DOHH2 (cell line): ENCODE data around the gene GSG1L.

Experiments used
- H3F3A ChIP-seq: fragments of 200-600 bp; sonication (generic), shearing (Covaris generic); 2 replicates; pipeline ENCODE4 v1.6.0; 2016; ENCODE audit warnings: antibody characterized with exemption, mild to moderate bottlenecking; ENCODE audit not compliant: control insufficient read depth, insufficient read depth
- H3K27ac ChIP-seq: fragments of 200-600 bp; sonication (generic); 2 replicates; pipeline ENCODE4 v1.5.1; 2014; ENCODE audit warnings: low read depth, mild to moderate bottlenecking, low read length, moderate library complexity
- H3K27me3 ChIP-seq: fragments of 200-600 bp; sonication (generic); 2 replicates; pipeline ENCODE4 v1.6.1; 2014; ENCODE audit warnings: mild to moderate bottlenecking, low read length, mixed read lengths; ENCODE audit not compliant: control insufficient read depth
- H3K36me3 ChIP-seq: fragments of 200-600 bp; sonication (generic); 2 replicates; pipeline ENCODE4 v1.6.1; 2014; ENCODE audit warnings: mild to moderate bottlenecking, low read length, moderate library complexity, mixed read lengths; ENCODE audit not compliant: control insufficient read depth
- H3K4me1 ChIP-seq: fragments of 200-600 bp; sonication (generic); 2 replicates; pipeline ENCODE4 v1.6.1; 2014; ENCODE audit warnings: mild to moderate bottlenecking, low read length, mixed read lengths; ENCODE audit not compliant: control insufficient read depth
- H3K4me2 ChIP-seq: fragments of 200-600 bp; sonication (generic); 2 replicates; pipeline ENCODE4 v1.6.0; 2014; ENCODE audit warnings: mild to moderate bottlenecking, low read length, moderate library complexity
- H3K4me3 ChIP-seq: fragments of 200-600 bp; sonication (generic); 2 replicates; pipeline ENCODE4 v1.5.1; 2014; ENCODE audit warnings: mild to moderate bottlenecking, low read length, mixed read lengths
- H3K79me2 ChIP-seq: fragments of 200-600 bp; sonication (generic); 2 replicates; pipeline ENCODE4 v1.6.1; 2014; ENCODE audit warnings: mild to moderate bottlenecking, low read length, mixed read lengths; ENCODE audit not compliant: control insufficient read depth
- H3K9me2 ChIP-seq: fragments of 200-600 bp; sonication (generic); replicated peaks from 2 replicates; pipeline ENCODE4 v1.6.1; 2014; ENCODE audit warnings: mild to moderate bottlenecking, low read length, mixed read lengths; ENCODE audit not compliant: control insufficient read depth
- H3K9me3 ChIP-seq: fragments of 200-600 bp; sonication (generic); 2 replicates; pipeline ENCODE4 v1.6.1; 2014; ENCODE audit warnings: antibody characterized with exemption, low read length, mixed read lengths; ENCODE audit not compliant: control insufficient read depth, insufficient read depth
- H4K20me1 ChIP-seq: fragments of 200-600 bp; sonication (generic); 2 replicates; pipeline ENCODE4 v1.6.0; 2014; ENCODE audit warnings: low read depth, mild to moderate bottlenecking, antibody characterized with exemption, low read length, moderate library complexity; ENCODE audit not compliant: control insufficient read depth, insufficient read depth
- CTCF ChIP-seq: fragments of 200-600 bp; sonication (generic); IDR thresholded peaks from one replicate; pipeline ENCODE4 v1.5.1; 2014; ENCODE audit warnings: antibody characterized with exemption, mild to moderate bottlenecking, low read depth, low read length; ENCODE audit not compliant: poor library complexity, severe bottlenecking
- EZH2phosphoT487 ChIP-seq: fragments of 200-600 bp; sonication (generic); IDR thresholded peaks from 2 replicates; pipeline ENCODE4 v1.6.1; 2017; ENCODE audit warnings: borderline replicate concordance, mild to moderate bottlenecking, antibody characterized with exemption, low read length, moderate library complexity, mixed read lengths

The GSG1L gene

GRCh38 chr16:28014851-28015250 lies 48.7 kb downstream of the GSG1L start:
- peaks cover 9% of the 10 kb centered on the region; the same call in 1 of the 2 replicates for H3K27me3 ChIP-seq
- TF ChIP-seq EZH2phosphoT487 (no peak), CTCF (no peak)
- no peak overlapping the region for H3K4me3 ChIP-seq
- H3F3A ChIP-seq: no peaks in the 10 kb centered on the region
- H3K9me3 ChIP-seq: no peaks in the 10 kb centered on the region
- H3K4me1 ChIP-seq: no peaks in the 10 kb centered on the region
- H3K9me2 ChIP-seq: no peaks in the 10 kb centered on the region
- H3K36me3 ChIP-seq: no peaks in the 10 kb centered on the region
- H3K4me2 ChIP-seq: no peak overlapping the region
- no peaks in the 10 kb centered on the region for H3K79me2 ChIP-seq
- no peaks in the 10 kb centered on the region for H4K20me1 ChIP-seq
- H3K27ac ChIP-seq: no peak overlapping the region

GRCh38 chr16:28013878-28014277 lies 49.6 kb downstream of the GSG1L start:
- H3K4me1 ChIP-seq: no peaks in the 10 kb centered on the region
- no peak overlapping the region for H3K27ac ChIP-seq
- H3K9me3 ChIP-seq: no peaks in the 10 kb centered on the region
- TF ChIP-seq CTCF (no peak), EZH2phosphoT487 (no peak)
- peaks cover 9% of the 10 kb centered on the region; the same call in 1 of the 2 replicates for H3K27me3 ChIP-seq
- H3K9me2 ChIP-seq: no peaks in the 10 kb centered on the region
- no peaks in the 10 kb centered on the region for H4K20me1 ChIP-seq
- H3K36me3 ChIP-seq: no peaks in the 10 kb centered on the region
- H3K4me3 ChIP-seq: no peak overlapping the region
- H3K4me2 ChIP-seq: no peak overlapping the region
- no peaks in the 10 kb centered on the region for H3K79me2 ChIP-seq
- no peaks in the 10 kb centered on the region for H3F3A ChIP-seq

- no peaks in the 10 kb centered on the region for H3K9me2 ChIP-seq
Observed at GRCh38 chr16:28013392-28013791, 50.1 kb downstream of the GSG1L start.

More at GRCh38 chr16:28013392-28013791, 50.1 kb downstream of the GSG1L start:
- Histone ChIP-seq H3K27me3 (peaks cover 9% of the 10 kb centered on the region; the same call in 1 of the 2 replicates), H3K4me1 (no peaks in the 10 kb centered on the region), H3K36me3 (no peaks in the 10 kb centered on the region), H3K27ac (no peak overlapping the region), H3F3A (no peaks in the 10 kb centered on the region), H4K20me1 (no peaks in the 10 kb centered on the region), H3K9me3 (no peaks in the 10 kb centered on the region), H3K79me2 (no peaks in the 10 kb centered on the region), H3K4me2 (no peak overlapping the region), H3K4me3 (no peak overlapping the region)
- TF ChIP-seq EZH2phosphoT487: no peak
- TF ChIP-seq CTCF: no peak
